ENCODE results near the gene GEMIN8.

GEMIN8 gene

DNA sequence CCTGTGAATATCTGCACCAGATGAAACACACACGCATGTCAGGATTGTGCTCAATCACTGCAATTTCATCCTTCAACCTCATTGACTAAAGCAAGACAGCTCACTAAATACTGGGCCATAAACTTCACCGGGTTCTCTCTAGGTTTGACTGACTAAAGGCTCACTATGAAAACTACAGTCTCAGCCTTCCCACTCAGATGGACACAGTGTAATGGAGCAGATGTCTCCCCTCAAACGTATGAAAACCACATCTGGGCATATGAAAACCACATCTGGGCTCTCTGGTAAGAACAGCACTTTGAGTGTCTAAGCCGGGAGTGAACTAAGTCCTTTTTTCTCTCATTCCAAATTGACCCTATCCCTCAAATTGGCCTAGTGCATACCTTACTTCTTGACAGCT is 15.2 kb downstream of the GEMIN8 start:
- no peak overlapping the region for H2BK12ac ChIP-seq (ENCODE audit: low read length)
- H3K23ac ChIP-seq (ENCODE audit: low read depth, low read length, poor library complexity) = no peak overlapping the region
- no CpG with 5 or more reads among the region's 4 CpGs for WGBS, 2 donors (ENCODE audit: extremely low coverage in 2 of 2, insufficient read length in 2 of 2, insufficient replicate concordance in 1 of 2)
- no peak overlapping the region for H2AK5ac ChIP-seq (ENCODE audit: low read depth, low read length)
- H3K9me3 ChIP-seq (replicated peaks in 1 of 2; ENCODE audit: control insufficient read depth in 2 of 2, insufficient read depth in 1 of 2, low read depth in 1 of 2, low read length in 2 of 2) = no peaks in the 10 kb centered on the region
- no peak overlapping the region for H3K9ac ChIP-seq (ENCODE audit: low read depth, low read length, poor library complexity)
- no peak for DNase-seq (ENCODE audit: low spot score)
- no peak overlapping the region for H2BK15ac ChIP-seq (ENCODE audit: low read length)
- no peaks in the 10 kb centered on the region for H3K27me3 ChIP-seq (ENCODE audit: control insufficient read depth in 3 of 3, insufficient read depth in 3 of 3, low read depth in 1 of 3, low read length in 3 of 3)
- H4K8ac ChIP-seq (ENCODE audit: low read depth, low read length) = no peak overlapping the region
- H2AFZ ChIP-seq (ENCODE audit: low read length) = no peak overlapping the region
- peaks cover 2 to 22% of the 10 kb centered on the region in 2 donors for H3K36me3 ChIP-seq (replicated peaks in 1 of 2; ENCODE audit: control insufficient read depth in 2 of 2, insufficient read depth in 2 of 2, low read length in 2 of 2)
- H3K4me3 ChIP-seq (ENCODE audit: low read length in 2 of 2) = no peak overlapping the region
- no peak overlapping the region for H3K18ac ChIP-seq (ENCODE audit: low read length)
- H3K4me2 ChIP-seq (ENCODE audit: insufficient read depth, low read length, poor library complexity, severe bottlenecking) = no peak overlapping the region
- no peak overlapping the region for H2BK120ac ChIP-seq (ENCODE audit: low read depth, low read length)
- no peak overlapping the region for H2BK5ac ChIP-seq (ENCODE audit: low read length)
- no peaks in the 10 kb centered on the region for H3K4me1 ChIP-seq (ENCODE audit: control insufficient read depth in 2 of 2, insufficient read depth in 1 of 2, low read depth in 1 of 2, low read length in 2 of 2)
- no peak overlapping the region for H4K91ac ChIP-seq (ENCODE audit: low read depth, low read length, poor library complexity)
- H3K27ac ChIP-seq (replicated peaks; ENCODE audit: low read length) = no peak overlapping the region
- no peak overlapping the region for H3K14ac ChIP-seq (ENCODE audit: low read length)
- H3K79me1 ChIP-seq (ENCODE audit: low read depth, low read length) = no peaks in the 10 kb centered on the region
- no peak overlapping the region for H3K4ac ChIP-seq (ENCODE audit: low read length)

DNA sequence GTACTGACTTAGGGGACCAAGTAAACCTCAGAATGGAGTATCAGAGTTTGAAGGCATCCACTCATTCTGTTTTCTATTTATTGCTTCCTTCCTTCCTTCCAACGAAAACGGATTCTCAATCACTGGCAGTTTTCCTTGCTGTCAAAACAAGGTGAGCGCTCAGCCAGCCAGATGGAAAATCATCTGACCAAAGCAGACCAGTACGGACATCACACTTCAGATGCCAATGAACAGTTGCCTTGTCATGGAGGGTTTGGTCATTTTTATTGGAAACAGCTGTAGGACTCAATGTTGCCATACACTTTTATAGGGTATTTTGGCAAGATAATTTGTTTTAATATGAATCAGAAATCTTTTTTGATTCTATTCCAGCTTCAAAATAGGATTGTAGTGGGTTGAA is 16.6 kb downstream of the GEMIN8 start:
- no peak overlapping the region for H4K91ac ChIP-seq (ENCODE audit: low read depth, low read length, poor library complexity)
- WGBS, 2 donors (ENCODE audit: extremely low coverage in 2 of 2, insufficient read length in 2 of 2, insufficient replicate concordance in 1 of 2) = no CpG with 5 or more reads among the region's 4 CpGs
- no peaks in the 10 kb centered on the region for H3K79me1 ChIP-seq (ENCODE audit: low read depth, low read length)
- H3K9me3 ChIP-seq (replicated peaks in 1 of 2; ENCODE audit: control insufficient read depth in 2 of 2, insufficient read depth in 1 of 2, low read depth in 1 of 2, low read length in 2 of 2) = no peaks in the 10 kb centered on the region
- no peak overlapping the region for H2BK120ac ChIP-seq (ENCODE audit: low read depth, low read length)
- DNase-seq (ENCODE audit: low spot score) = no peak
- H3K4me3 ChIP-seq (ENCODE audit: low read length in 2 of 2) = no peak overlapping the region
- H3K36me3 ChIP-seq (replicated peaks in 1 of 2; ENCODE audit: control insufficient read depth in 2 of 2, insufficient read depth in 2 of 2, low read length in 2 of 2) = peaks cover 0 to 16% of the 10 kb centered on the region in 2 donors
- no peak overlapping the region for H2AFZ ChIP-seq (ENCODE audit: low read length)
- no peak overlapping the region for H2BK15ac ChIP-seq (ENCODE audit: low read length)
- no peak overlapping the region for H3K18ac ChIP-seq (ENCODE audit: low read length)
- H3K4me1 ChIP-seq (ENCODE audit: control insufficient read depth in 2 of 2, insufficient read depth in 1 of 2, low read depth in 1 of 2, low read length in 2 of 2) = no peaks in the 10 kb centered on the region
- no peak overlapping the region for H3K9ac ChIP-seq (ENCODE audit: low read depth, low read length, poor library complexity)
- H4K8ac ChIP-seq (ENCODE audit: low read depth, low read length) = no peak overlapping the region
- no peak overlapping the region for H3K14ac ChIP-seq (ENCODE audit: low read length)
- no peak overlapping the region for H2BK5ac ChIP-seq (ENCODE audit: low read length)
- no peaks in the 10 kb centered on the region for H3K27me3 ChIP-seq (ENCODE audit: control insufficient read depth in 3 of 3, insufficient read depth in 3 of 3, low read depth in 1 of 3, low read length in 3 of 3)
- H3K4ac ChIP-seq (ENCODE audit: low read length) = no peak overlapping the region
- no peak overlapping the region for H3K27ac ChIP-seq (replicated peaks; ENCODE audit: low read length)
- no peak overlapping the region for H2AK5ac ChIP-seq (ENCODE audit: low read depth, low read length)
- no peak overlapping the region for H3K23ac ChIP-seq (ENCODE audit: low read depth, low read length, poor library complexity)
- H2BK12ac ChIP-seq (ENCODE audit: low read length) = no peak overlapping the region
- H3K4me2 ChIP-seq (ENCODE audit: insufficient read depth, low read length, poor library complexity, severe bottlenecking) = no peak overlapping the region

DNA sequence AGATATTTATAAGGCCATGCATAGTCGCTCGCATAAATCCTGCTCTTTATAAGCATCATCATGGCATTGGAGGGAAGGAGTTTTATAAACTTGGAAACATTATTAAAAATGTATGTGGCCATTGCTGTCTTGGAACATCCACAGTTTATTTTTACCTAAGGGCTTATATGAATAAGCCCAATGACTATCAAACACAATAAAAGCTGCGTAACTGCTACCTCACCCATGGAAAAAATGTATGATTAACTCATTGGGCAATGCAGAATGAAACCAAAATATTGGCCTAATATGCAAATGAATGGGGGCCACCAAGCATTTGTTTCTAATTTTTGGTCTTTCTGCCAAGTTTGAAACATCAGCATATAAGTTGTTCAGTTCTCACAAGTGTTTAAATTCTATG is 19.1 kb downstream of the GEMIN8 start:
- Histone ChIP-seq H3K4me1 (ENCODE audit: control insufficient read depth in 2 of 2, insufficient read depth in 1 of 2, low read depth in 1 of 2, low read length in 2 of 2) (no peaks in the 10 kb centered on the region), H4K91ac (ENCODE audit: low read depth, low read length, poor library complexity) (no peak overlapping the region), H2BK120ac (ENCODE audit: low read depth, low read length) (no peak overlapping the region), H2BK15ac (ENCODE audit: low read length) (no peak overlapping the region), H2AFZ (ENCODE audit: low read length) (no peak overlapping the region), H3K4me3 (ENCODE audit: low read length in 2 of 2) (no peak overlapping the region), H2BK5ac (ENCODE audit: low read length) (no peak overlapping the region), H3K14ac (ENCODE audit: low read length) (no peak overlapping the region), H3K79me1 (ENCODE audit: low read depth, low read length) (no peaks in the 10 kb centered on the region), H3K9ac (ENCODE audit: low read depth, low read length, poor library complexity) (no peak overlapping the region), H2BK12ac (ENCODE audit: low read length) (no peak overlapping the region), H4K8ac (ENCODE audit: low read depth, low read length) (no peak overlapping the region), H3K23ac (ENCODE audit: low read depth, low read length, poor library complexity) (no peak overlapping the region), H3K4ac (ENCODE audit: low read length) (no peak overlapping the region), H3K9me3 (replicated peaks in 1 of 2; ENCODE audit: control insufficient read depth in 2 of 2, insufficient read depth in 1 of 2, low read depth in 1 of 2, low read length in 2 of 2) (no peaks in the 10 kb centered on the region), H2AK5ac (ENCODE audit: low read depth, low read length) (no peak overlapping the region), H3K18ac (ENCODE audit: low read length) (no peak overlapping the region), H3K27me3 (ENCODE audit: control insufficient read depth in 3 of 3, insufficient read depth in 3 of 3, low read depth in 1 of 3, low read length in 3 of 3) (no peaks in the 10 kb centered on the region), H3K36me3 (replicated peaks in 1 of 2; ENCODE audit: control insufficient read depth in 2 of 2, insufficient read depth in 2 of 2, low read length in 2 of 2) (peaks cover 0 to 5% of the 10 kb centered on the region in 2 donors), H3K27ac (replicated peaks; ENCODE audit: low read length) (no peak overlapping the region), H3K4me2 (ENCODE audit: insufficient read depth, low read length, poor library complexity, severe bottlenecking) (no peak overlapping the region)
- no CpG with 5 or more reads among the region's 3 CpGs for WGBS, 2 donors (ENCODE audit: extremely low coverage in 2 of 2, insufficient read length in 2 of 2, insufficient replicate concordance in 1 of 2)
- DNase-seq (ENCODE audit: low spot score) = no peak

DNA sequence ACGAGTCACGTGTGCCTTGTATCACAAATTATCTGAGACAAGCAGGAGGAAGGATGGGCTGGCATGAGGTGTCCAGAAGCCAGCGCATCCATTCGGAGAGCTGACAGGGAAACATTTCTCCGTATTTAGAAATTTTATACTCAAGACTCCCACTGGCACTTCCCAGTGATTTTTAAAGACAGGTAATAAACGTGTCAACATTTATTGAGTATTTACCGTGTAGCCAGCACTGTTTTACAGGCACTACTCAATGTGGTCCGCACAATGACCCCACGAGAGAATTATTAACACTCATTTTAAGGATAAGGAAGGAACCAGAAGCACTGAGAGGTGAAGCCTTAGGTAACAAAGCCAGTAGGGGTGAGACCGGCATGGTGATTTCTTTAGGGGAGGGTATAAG is 23.2 kb downstream of the GEMIN8 start:
- H2BK12ac ChIP-seq (ENCODE audit: low read length) = no peak overlapping the region
- H3K14ac ChIP-seq (ENCODE audit: low read length) = no peak overlapping the region
- no peak for DNase-seq (ENCODE audit: low spot score)
- H3K36me3 ChIP-seq (replicated peaks in 1 of 2; ENCODE audit: control insufficient read depth in 2 of 2, insufficient read depth in 2 of 2, low read length in 2 of 2) = peaks cover 0 to 4% of the 10 kb centered on the region in 2 donors
- H3K79me1 ChIP-seq (ENCODE audit: low read depth, low read length) = no peaks in the 10 kb centered on the region
- no peak overlapping the region for H3K27ac ChIP-seq (replicated peaks; ENCODE audit: low read length)
- H3K4me2 ChIP-seq (ENCODE audit: insufficient read depth, low read length, poor library complexity, severe bottlenecking) = no peak overlapping the region
- H2AFZ ChIP-seq (ENCODE audit: low read length) = no peak overlapping the region
- H2BK5ac ChIP-seq (ENCODE audit: low read length) = no peak overlapping the region
- H4K91ac ChIP-seq (ENCODE audit: low read depth, low read length, poor library complexity) = no peak overlapping the region
- no peak overlapping the region for H3K9ac ChIP-seq (ENCODE audit: low read depth, low read length, poor library complexity)
- no peak overlapping the region for H4K8ac ChIP-seq (ENCODE audit: low read depth, low read length)
- no peak overlapping the region for H3K4ac ChIP-seq (ENCODE audit: low read length)
- no CpG with 5 or more reads among the region's 10 CpGs for WGBS, 2 donors (ENCODE audit: extremely low coverage in 2 of 2, insufficient read length in 2 of 2, insufficient replicate concordance in 1 of 2)
- no peaks in the 10 kb centered on the region for H3K9me3 ChIP-seq (replicated peaks in 1 of 2; ENCODE audit: control insufficient read depth in 2 of 2, insufficient read depth in 1 of 2, low read depth in 1 of 2, low read length in 2 of 2)
- H2BK15ac ChIP-seq (ENCODE audit: low read length) = no peak overlapping the region
- H3K18ac ChIP-seq (ENCODE audit: low read length) = no peak overlapping the region
- H3K4me3 ChIP-seq (ENCODE audit: low read length in 2 of 2) = no peak overlapping the region
- no peaks in the 10 kb centered on the region for H3K27me3 ChIP-seq (ENCODE audit: control insufficient read depth in 3 of 3, insufficient read depth in 3 of 3, low read depth in 1 of 3, low read length in 3 of 3)
- H2AK5ac ChIP-seq (ENCODE audit: low read depth, low read length) = no peak overlapping the region
- H3K4me1 ChIP-seq (ENCODE audit: control insufficient read depth in 2 of 2, insufficient read depth in 1 of 2, low read depth in 1 of 2, low read length in 2 of 2) = no peaks in the 10 kb centered on the region
- H2BK120ac ChIP-seq (ENCODE audit: low read depth, low read length) = no peak overlapping the region
- no peak overlapping the region for H3K23ac ChIP-seq (ENCODE audit: low read depth, low read length, poor library complexity)
